AG04450 (cell line): Measurements from ENCODE around the gene CABLES1. TPM values are rescaled to one million over a fixed set of nuclear protein-coding genes. Genes with fewer than 3 reads are reported as not detected.
A peak's percentile ranks its signal among the peaks of the same experiment; 100 is the strongest.

Experiments
- CTCF ChIA-PET: fragments of 300-600, 350-600 bp; formaldehyde crosslinking; extraction: SDS; loops from one replicate; lab custom pipeline; 2022; ENCODE audit warnings: antibody characterized with exemption, inconsistent platforms; lab: Charles Lee
- POLR2A ChIA-PET: fragments of 350-600 bp; formaldehyde crosslinking; extraction: SDS; loops from one replicate; lab custom pipeline; 2021; ENCODE audit warnings: antibody characterized with exemption, inconsistent platforms; lab: Yijun Ruan, JAX
- DNase-seq: peaks from one replicate; pipeline ENCODE4 v3.0.0-alpha.2; 2011; ENCODE audit warnings: low read depth, low spot score
- H3K27ac ChIP-seq: one replicate; pipeline ENCODE4 v1.5.1; 2012; ENCODE audit warnings: low read depth, low read length, control low read depth
- H3K27me3 ChIP-seq: one replicate; pipeline ENCODE4 v1.6.0; 2012; ENCODE audit warnings: low read length; ENCODE audit not compliant: control insufficient read depth, insufficient read depth
- H3K4me3 ChIP-seq: 2 replicates; pipeline ENCODE4 v1.5.1; 2011; ENCODE audit warnings: mild to moderate bottlenecking, low read depth, low read length, control low read depth
- H3K9me3 ChIP-seq: 2 replicates; pipeline ENCODE4 v1.5.1; 2012; ENCODE audit warnings: low read length; ENCODE audit not compliant: control insufficient read depth, insufficient read depth
- CTCF ChIP-seq: IDR thresholded peaks from 2 replicates; pipeline ENCODE4 v1.5.1; 2011; ENCODE audit warnings: low read depth, low read length, control low read depth, inconsistent platforms
- polyA plus RNA-seq: library from polyadenylated mRNA; depleted of rRNA; stranded (reverse); fragments of >200 nt; gene quantifications from 2 replicates; pipeline ENCODE4 v1.2.3, GENCODE V29; 2011

CABLES1 gene
- polyA plus RNA-seq, 1 experiment = 29.6 TPM

DNA sequence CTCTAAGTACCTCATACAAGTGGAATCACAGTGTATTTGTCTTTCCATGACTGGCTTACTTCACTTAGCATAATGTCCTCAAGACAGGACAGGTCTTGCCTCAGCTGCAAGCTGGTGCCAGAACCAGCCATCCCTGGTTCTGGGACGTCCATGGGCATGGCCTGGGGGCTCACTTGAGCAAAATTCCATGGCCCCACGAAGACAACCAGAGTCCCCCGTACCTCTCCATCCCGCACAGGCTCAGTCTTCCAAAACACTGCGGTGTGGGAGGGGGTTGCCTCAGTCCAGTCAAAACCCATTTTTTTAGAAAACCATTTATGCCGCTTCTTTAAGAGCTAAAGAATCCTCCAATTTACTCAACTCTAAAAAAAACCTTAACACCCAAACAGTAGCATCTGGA is 21.7 kb upstream of the CABLES1 start:
- Histone ChIP-seq H3K27me3 (no peaks in the 10 kb centered on the region), H3K27ac (no peak overlapping the region), H3K4me3 (no peak overlapping the region), H3K9me3 (peaks cover 7% of the 10 kb centered on the region; the same call in 1 of the 2 replicates)
- ChIA-PET POLR2A (no interaction called here), CTCF (interaction anchor here (3.2 kb wide), 1 partner anchor 18 kb away, joined by 8 read pairs; no protein-coding TSS in a partner anchor)
- no peak for TF ChIP-seq CTCF
- DNase-seq = no peak

DNA sequence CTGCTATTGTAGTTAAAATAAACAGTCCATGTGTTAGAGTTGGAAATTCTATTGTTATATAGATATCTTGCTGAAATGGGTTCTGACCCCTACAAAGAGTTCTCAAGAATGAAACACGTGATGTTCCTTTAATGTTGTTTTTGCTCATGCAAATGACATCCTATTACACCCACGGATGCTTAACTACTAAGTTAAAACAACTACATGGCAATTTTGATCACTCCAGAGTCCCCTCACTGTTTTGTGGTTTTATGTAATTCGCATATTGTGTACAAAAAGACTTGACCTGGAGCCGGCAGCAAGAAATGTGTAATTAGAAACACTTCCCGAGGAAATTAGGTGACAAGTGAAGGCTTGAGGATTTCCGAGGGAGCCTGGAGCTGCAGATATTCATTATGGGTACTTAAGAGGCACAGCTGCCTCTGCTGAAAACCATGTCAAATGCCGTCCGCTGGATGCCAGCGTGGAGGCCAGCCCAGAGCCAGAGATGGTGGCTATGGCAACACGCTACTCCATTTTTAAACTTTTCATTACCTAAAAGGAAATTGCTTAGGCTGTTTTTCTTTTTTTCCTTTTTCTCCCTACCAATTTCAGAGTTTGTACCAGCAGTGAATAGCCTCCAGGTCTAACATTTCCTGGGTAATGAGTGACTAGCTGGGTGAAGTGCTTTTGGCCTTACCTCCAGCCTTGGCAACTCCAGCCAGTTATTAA is 21.0 kb upstream of the CABLES1 start:
- Histone ChIP-seq H3K4me3 (no peak overlapping the region), H3K27me3 (no peaks in the 10 kb centered on the region), H3K27ac (no peak overlapping the region), H3K9me3 (peaks cover 7% of the 10 kb centered on the region; the same call in 1 of the 2 replicates)
- TF ChIP-seq CTCF = no peak
- no peak for DNase-seq
- ChIA-PET CTCF (interaction anchor here (3.2 kb wide), 1 partner anchor 17 kb away, joined by 8 read pairs; no protein-coding TSS in a partner anchor), POLR2A (interaction anchor here (2.1 kb wide), 1 partner anchor 112 kb away, joined by 12 read pairs; no protein-coding TSS in a partner anchor)

GRCh38 chr18:23114911-23115310 is 20.4 kb upstream of the CABLES1 start:
- CTCF ChIA-PET = interaction anchor here (3.2 kb wide), 1 partner anchor 17 kb away, joined by 8 read pairs; no protein-coding TSS in a partner anchor
- Histone ChIP-seq H3K27me3 (no peaks in the 10 kb centered on the region), H3K9me3 (peaks cover 7% of the 10 kb centered on the region; the same call in 1 of the 2 replicates), H3K4me3 (no peak overlapping the region), H3K27ac (peak overlapping the region; percentile 92)
- no peak for TF ChIP-seq CTCF
- DNase-seq = no peak
- POLR2A ChIA-PET = interaction anchor here (1.9 to 2.1 kb wide), 2 partner anchors 8 to 111 kb away, joined by 11 to 12 read pairs; no protein-coding TSS in a partner anchor

- peak overlapping the region; percentile 92 for H3K27ac ChIP-seq
- H3K9me3 ChIP-seq = peaks cover 7% of the 10 kb centered on the region; the same call in 1 of the 2 replicates
- DNase-seq = peak; percentile 98
- no peak for TF ChIP-seq CTCF
- POLR2A ChIA-PET = interaction anchor here (0.6 to 2.1 kb wide), 7 partner anchors 9 to 372 kb away, joined by 3 to 12 read pairs (median 5); no protein-coding TSS in a partner anchor
- no peaks in the 10 kb centered on the region for H3K27me3 ChIP-seq
- H3K4me3 ChIP-seq = no peak overlapping the region
- CTCF ChIA-PET = interaction anchor here (1.4 to 2.1 kb wide), 2 partner anchors 15 to 18 kb away, joined by 4 to 12 read pairs; no protein-coding TSS in a partner anchor
Observed at GRCh38 chr18:23115683-23116096, 19.6 kb upstream of the CABLES1 start.

DNA sequence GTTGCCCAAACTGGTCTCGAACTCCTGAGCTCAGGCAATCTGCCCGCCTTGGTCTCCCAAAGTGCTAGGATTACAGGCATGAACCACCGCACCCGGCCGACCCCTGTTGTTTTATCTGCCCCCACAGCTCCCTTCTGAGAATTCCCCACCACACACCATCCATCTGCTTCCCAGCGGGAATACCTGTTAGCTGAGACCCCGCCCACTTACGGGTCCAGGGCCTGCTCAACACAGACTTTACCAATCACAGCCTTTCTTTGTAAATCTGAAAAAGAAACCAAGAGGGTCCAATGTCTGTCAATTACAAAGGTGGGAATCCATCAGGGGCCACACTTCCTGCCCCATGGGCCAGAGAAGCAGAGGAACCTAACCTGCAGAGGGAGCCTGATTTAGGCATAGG is 14.2 kb upstream of the CABLES1 start:
- no peak for DNase-seq
- Histone ChIP-seq H3K27ac (no peak overlapping the region), H3K4me3 (no peak overlapping the region), H3K9me3 (no peaks in the 10 kb centered on the region), H3K27me3 (no peaks in the 10 kb centered on the region)
- no peak for TF ChIP-seq CTCF
- CTCF ChIA-PET = interaction anchor here (4.0 kb wide), 1 partner anchor 10 kb away, joined by 30 read pairs; no protein-coding TSS in a partner anchor
- POLR2A ChIA-PET = no interaction called here
